GM19463 (cell line): Measurements from ENCODE around the gene CHRNA4.

Source experiments
- ATAC-seq: cut with Tn5 transposase; IDR thresholded peaks from one replicate; pipeline ENCODE4 v1.9.1; 2021; ENCODE audit warnings: mild to moderate bottlenecking, moderate library complexity; ENCODE audit not compliant: unreplicated experiment

Gene CHRNA4

GRCh38 chr20:63322933-63323273 lies 38.2 kb downstream of the CHRNA4 start:
- no peak for ATAC-seq

GRCh38 chr20:63322146-63322932 lies 38.8 kb downstream of the CHRNA4 start:
- ATAC-seq = no peak

- ATAC-seq = no peak
Measured at GRCh38 chr20:63321148-63321831, 39.9 kb downstream of the CHRNA4 start.

- no peak for ATAC-seq
Measured at GRCh38 chr20:63320616-63321147, 40.5 kb downstream of the CHRNA4 start.

GRCh38 chr20:63320041-63320511 lies 41.1 kb downstream of the CHRNA4 start:
- no peak for ATAC-seq

- no peak for ATAC-seq
Measured at GRCh38 chr20:63319164-63320040, 41.7 kb downstream of the CHRNA4 start.

- no peak for ATAC-seq
Measured at GRCh38 chr20:63318391-63319163, 42.6 kb downstream of the CHRNA4 start.

- no peak for ATAC-seq
Measured at GRCh38 chr20:63317601-63318291, 43.4 kb downstream of the CHRNA4 start.

- no peak for ATAC-seq
Measured at GRCh38 chr20:63317061-63317460, 44.1 kb downstream of the CHRNA4 start.

- ATAC-seq = no peak
Measured at GRCh38 chr20:63316502-63316921, 44.6 kb downstream of the CHRNA4 start.

- no peak for ATAC-seq
Measured at GRCh38 chr20:63315731-63316491, 45.2 kb downstream of the CHRNA4 start.

- no peak for ATAC-seq
Measured at GRCh38 chr20:63315240-63315689, 45.9 kb downstream of the CHRNA4 start.

GRCh38 chr20:63314566-63315239 lies 46.4 kb downstream of the CHRNA4 start:
- ATAC-seq = no peak

- ATAC-seq = no peak
Measured at GRCh38 chr20:63314015-63314471, 47.1 kb downstream of the CHRNA4 start.

- ATAC-seq = no peak
Measured at GRCh38 chr20:63313349-63314014, 47.7 kb downstream of the CHRNA4 start.

- ATAC-seq = no peak
Measured at GRCh38 chr20:63312690-63313348, 48.3 kb downstream of the CHRNA4 start.

- no peak for ATAC-seq
Measured at GRCh38 chr20:63312273-63312672, 48.9 kb downstream of the CHRNA4 start.
